NCI-H345 (cell line): ENCODE results near the gene CD2AP.
"Not testable (repeated sequence)": the region's sequence is repeated elsewhere in the genome, so short reads cannot be mapped to it uniquely, and the experiment has no call there.

ENCODE experiments used
- DNase-seq: peaks from one replicate; lab custom pipeline; 2025; lab: John Stamatoyannopoulos, UW

Gene CD2AP

GRCh38 chr6:47457370-47457769 is 20.2 kb upstream of the CD2AP start:
- DNase-seq: no peak

- peak; percentile 5 for DNase-seq
These were observed 13.5 kb upstream of the CD2AP start for GRCh38 chr6:47464052-47464451.

GRCh38 chr6:47465117-47465516 is 12.5 kb upstream of the CD2AP start:
- no peak for DNase-seq

- DNase-seq: no peak
These were observed 5.7 kb upstream of the CD2AP start for GRCh38 chr6:47471911-47472310.

GRCh38 chr6:47473791-47474346 is 3.7 kb upstream of the CD2AP start:
- DNase-seq: no peak

GRCh38 chr6:47475319-47475816 is 2.2 kb upstream of the CD2AP start:
- no peak for DNase-seq

GRCh38 chr6:47476781-47477496 is 650 bp upstream of the CD2AP start:
- no peak for DNase-seq

- DNase-seq: peak; percentile 11
These were observed 897 bp downstream of the CD2AP start for GRCh38 chr6:47478233-47479139.

- DNase-seq: peak; percentile 7
These were observed 1.5 kb downstream of the CD2AP start for GRCh38 chr6:47479140-47479508.

- DNase-seq: no peak
These were observed 2.3 kb downstream of the CD2AP start for GRCh38 chr6:47479874-47480273.

- DNase-seq: not testable (repeated sequence)
These were observed 3.6 kb downstream of the CD2AP start for GRCh38 chr6:47481213-47481612.

- no peak for DNase-seq
These were observed 4.2 kb downstream of the CD2AP start for GRCh38 chr6:47481806-47482205.

GRCh38 chr6:47483516-47483852 is 5.9 kb downstream of the CD2AP start:
- DNase-seq: no peak

- DNase-seq: peak; percentile 6
These were observed 6.4 kb downstream of the CD2AP start for GRCh38 chr6:47483853-47484546.

GRCh38 chr6:47484616-47485015 is 7.0 kb downstream of the CD2AP start:
- DNase-seq: no peak

- DNase-seq: no peak
These were observed 7.5 kb downstream of the CD2AP start for GRCh38 chr6:47485083-47485482.

- DNase-seq: no peak
These were observed 8.0 kb downstream of the CD2AP start for GRCh38 chr6:47485491-47486135.

- no peak for DNase-seq
These were observed 12.4 kb downstream of the CD2AP start for GRCh38 chr6:47489995-47490394.

- no peak for DNase-seq
These were observed 13.1 kb downstream of the CD2AP start for GRCh38 chr6:47490676-47491075.

- no peak for DNase-seq
These were observed 14.8 kb downstream of the CD2AP start for GRCh38 chr6:47492355-47492754.

GRCh38 chr6:47495207-47495606 is 17.6 kb downstream of the CD2AP start:
- no peak for DNase-seq
